Measurements from ENCODE around the gene RAD51B.

The RAD51B gene

DNA sequence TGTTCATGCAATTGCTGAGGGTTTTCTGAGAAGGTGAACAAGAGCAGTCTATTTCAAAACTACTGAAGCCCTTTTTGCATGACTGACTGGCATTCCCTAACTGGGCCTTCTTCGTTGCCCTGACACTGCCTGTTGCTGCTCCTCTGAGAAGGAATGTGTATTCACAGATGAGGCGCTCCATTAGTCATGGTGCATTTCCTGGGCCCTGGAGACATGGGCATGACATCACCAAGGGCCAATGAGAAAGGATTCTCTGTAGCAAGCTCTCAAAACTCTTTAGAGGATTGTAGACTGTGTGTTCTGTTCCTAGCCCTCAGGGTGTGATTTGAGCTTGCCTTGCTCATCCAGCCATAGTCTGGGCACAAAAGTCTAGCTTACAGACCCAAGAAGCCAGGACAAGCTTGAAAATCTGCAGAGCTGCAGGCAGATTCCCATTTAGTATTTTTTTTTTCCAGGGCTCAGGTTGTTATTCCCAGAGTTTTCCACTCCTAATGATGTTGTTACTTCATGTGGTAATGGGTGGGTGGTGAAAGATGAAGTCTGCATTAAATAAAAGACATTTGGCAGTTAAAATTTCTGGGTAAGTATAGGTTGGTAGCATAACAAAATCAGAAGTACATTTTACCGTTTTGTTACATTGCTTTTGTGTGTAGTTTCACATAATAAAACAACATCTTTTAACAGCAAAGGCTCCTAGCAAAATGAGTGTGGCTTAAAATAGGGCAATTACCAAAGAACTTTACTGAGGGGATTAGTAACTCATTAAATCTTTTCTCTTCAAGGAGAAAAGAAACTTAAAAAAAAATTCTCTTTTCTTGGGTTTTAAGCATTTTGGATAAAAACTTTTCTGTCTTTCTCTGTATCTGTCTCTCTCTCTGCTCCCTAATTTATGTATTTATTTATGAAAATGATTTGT, 318.4 kb downstream of the RAD51B start:
- H3K9me3 ChIP-seq (ENCODE audit: control insufficient read depth, low read length) = no peaks in the 10 kb centered on the region
- H3K79me2 ChIP-seq = no peaks in the 10 kb centered on the region
- H3K36me3 ChIP-seq (ENCODE audit: control insufficient read depth, insufficient read depth, low read length) = no peaks in the 10 kb centered on the region
- H3K27ac ChIP-seq = no peak overlapping the region
- H3K4me3 ChIP-seq (ENCODE audit: low read depth, low read length) = no peak overlapping the region
- H3K4me1 ChIP-seq = peaks cover 20% of the 10 kb centered on the region
- H3K27me3 ChIP-seq (ENCODE audit: control insufficient read depth, insufficient read depth, low read length) = no peaks in the 10 kb centered on the region
- H3K4me2 ChIP-seq (ENCODE audit: low read length) = no peak overlapping the region
- H3K9ac ChIP-seq = no peak overlapping the region
- TF ChIP-seq, protein P1, sequence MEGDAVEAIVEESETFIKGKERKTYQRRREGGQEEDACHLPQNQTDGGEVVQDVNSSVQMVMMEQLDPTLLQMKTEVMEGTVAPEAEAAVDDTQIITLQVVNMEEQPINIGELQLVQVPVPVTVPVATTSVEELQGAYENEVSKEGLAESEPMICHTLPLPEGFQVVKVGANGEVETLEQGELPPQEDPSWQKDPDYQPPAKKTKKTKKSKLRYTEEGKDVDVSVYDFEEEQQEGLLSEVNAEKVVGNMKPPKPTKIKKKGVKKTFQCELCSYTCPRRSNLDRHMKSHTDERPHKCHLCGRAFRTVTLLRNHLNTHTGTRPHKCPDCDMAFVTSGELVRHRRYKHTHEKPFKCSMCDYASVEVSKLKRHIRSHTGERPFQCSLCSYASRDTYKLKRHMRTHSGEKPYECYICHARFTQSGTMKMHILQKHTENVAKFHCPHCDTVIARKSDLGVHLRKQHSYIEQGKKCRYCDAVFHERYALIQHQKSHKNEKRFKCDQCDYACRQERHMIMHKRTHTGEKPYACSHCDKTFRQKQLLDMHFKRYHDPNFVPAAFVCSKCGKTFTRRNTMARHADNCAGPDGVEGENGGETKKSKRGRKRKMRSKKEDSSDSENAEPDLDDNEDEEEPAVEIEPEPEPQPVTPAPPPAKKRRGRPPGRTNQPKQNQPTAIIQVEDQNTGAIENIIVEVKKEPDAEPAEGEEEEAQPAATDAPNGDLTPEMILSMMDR (IDR thresholded peaks at IDR 0.05) = no peak
- no peak overlapping the region for H2AFZ ChIP-seq

DNA sequence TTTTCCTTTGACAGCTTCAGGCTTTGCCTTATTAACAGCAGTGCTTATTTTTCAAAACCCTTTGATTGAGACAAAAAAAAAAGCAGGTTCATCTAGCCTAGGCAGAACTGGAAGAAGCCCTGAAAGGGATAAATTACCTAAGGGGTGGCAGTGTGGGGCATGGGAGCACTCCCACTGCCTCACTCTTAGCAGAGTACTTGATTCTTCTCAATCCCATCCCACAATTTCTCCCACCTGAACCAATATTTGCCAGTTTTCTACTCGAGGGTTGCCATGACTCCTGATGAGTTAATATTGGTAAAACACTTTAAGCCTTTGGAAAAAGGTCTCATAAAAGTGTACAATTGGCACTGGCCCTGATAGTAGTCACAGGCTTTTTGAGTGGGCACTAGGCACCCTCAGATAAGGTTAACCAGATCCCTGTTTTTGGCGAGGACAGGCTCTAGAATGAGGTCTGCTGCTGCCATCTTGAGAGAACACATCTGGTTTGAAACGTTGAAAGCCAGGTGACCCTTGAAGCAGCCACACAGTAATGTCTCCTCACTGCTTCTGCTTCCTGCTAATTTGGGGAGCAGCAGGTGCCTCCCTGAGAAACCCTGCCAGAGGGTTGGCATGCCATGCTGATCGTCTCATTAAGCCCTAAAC, 320.0 kb downstream of the RAD51B start:
- H3K9ac ChIP-seq = no peak overlapping the region
- no peaks in the 10 kb centered on the region for H3K9me3 ChIP-seq (ENCODE audit: control insufficient read depth, low read length)
- TF ChIP-seq, protein P1 (IDR thresholded peaks at IDR 0.05) = no peak
- H3K4me3 ChIP-seq (ENCODE audit: low read depth, low read length) = no peak overlapping the region
- peak overlapping the region; percentile 34 for H3K4me2 ChIP-seq (ENCODE audit: low read length)
- no peaks in the 10 kb centered on the region for H3K79me2 ChIP-seq
- H3K27me3 ChIP-seq (ENCODE audit: control insufficient read depth, insufficient read depth, low read length) = no peaks in the 10 kb centered on the region
- H3K4me1 ChIP-seq = peaks cover 23% of the 10 kb centered on the region
- H3K36me3 ChIP-seq (ENCODE audit: control insufficient read depth, insufficient read depth, low read length) = no peaks in the 10 kb centered on the region
- peak overlapping the region; percentile 71 for H2AFZ ChIP-seq
- peak overlapping the region; percentile 89 for H3K27ac ChIP-seq

DNA sequence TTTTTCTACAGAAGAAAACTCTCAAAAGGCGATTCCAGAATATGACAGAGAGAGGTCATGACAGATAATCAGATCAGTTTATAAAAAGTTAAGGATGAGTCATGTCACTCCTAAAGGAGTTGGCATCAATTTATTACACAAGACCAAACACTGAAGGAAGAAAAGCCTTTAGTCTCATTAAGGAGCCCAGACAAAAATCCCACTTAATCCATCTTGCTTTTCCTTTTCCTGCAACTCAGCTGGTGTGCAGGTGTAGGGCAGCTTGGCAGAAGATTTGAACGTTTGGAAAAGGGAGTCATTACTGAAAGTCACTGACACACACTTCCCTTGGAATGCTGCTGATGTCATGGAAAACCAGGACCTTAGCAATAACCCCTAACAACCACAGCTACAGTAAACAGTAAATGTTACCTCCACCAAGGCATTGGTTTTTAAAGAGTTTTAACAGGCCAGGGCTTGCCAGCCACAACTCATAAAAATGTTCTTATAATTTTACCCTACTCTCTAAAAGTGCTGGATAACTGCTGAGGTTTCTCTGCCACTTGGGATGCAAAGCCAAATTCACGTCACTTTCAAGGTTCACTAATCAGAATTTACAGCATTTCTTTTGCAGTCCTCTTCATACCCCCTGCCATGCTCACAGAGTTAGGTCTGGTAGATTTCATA, 320.6 kb downstream of the RAD51B start:
- H3K27ac ChIP-seq = peak overlapping the region; percentile 89
- peak overlapping the region; percentile 34 for H3K4me2 ChIP-seq (ENCODE audit: low read length)
- H3K9me3 ChIP-seq (ENCODE audit: control insufficient read depth, low read length) = no peaks in the 10 kb centered on the region
- H3K4me1 ChIP-seq = peaks cover 23% of the 10 kb centered on the region
- H3K9ac ChIP-seq = no peak overlapping the region
- H3K36me3 ChIP-seq (ENCODE audit: control insufficient read depth, insufficient read depth, low read length) = no peaks in the 10 kb centered on the region
- no peaks in the 10 kb centered on the region for H3K27me3 ChIP-seq (ENCODE audit: control insufficient read depth, insufficient read depth, low read length)
- no peaks in the 10 kb centered on the region for H3K79me2 ChIP-seq
- peak overlapping the region; percentile 71 for H2AFZ ChIP-seq
- TF ChIP-seq, protein P1 (IDR thresholded peaks at IDR 0.05) = no peak
- peak overlapping the region; percentile 1 for H3K4me3 ChIP-seq (ENCODE audit: low read depth, low read length)

GRCh38 chr14:68140806-68141205, 321.2 kb downstream of the RAD51B start:
- peak overlapping the region; percentile 89 for H3K27ac ChIP-seq
- peak overlapping the region; percentile 71 for H2AFZ ChIP-seq
- H3K9ac ChIP-seq = no peak overlapping the region
- H3K4me2 ChIP-seq (ENCODE audit: low read length) = no peak overlapping the region
- no peaks in the 10 kb centered on the region for H3K36me3 ChIP-seq (ENCODE audit: control insufficient read depth, insufficient read depth, low read length)
- H3K27me3 ChIP-seq (ENCODE audit: control insufficient read depth, insufficient read depth, low read length) = no peaks in the 10 kb centered on the region
- H3K4me1 ChIP-seq = peaks cover 23% of the 10 kb centered on the region
- TF ChIP-seq, protein P1 (IDR thresholded peaks at IDR 0.05) = no peak
- no peaks in the 10 kb centered on the region for H3K79me2 ChIP-seq
- no peak overlapping the region for H3K4me3 ChIP-seq (ENCODE audit: low read depth, low read length)
- H3K9me3 ChIP-seq (ENCODE audit: control insufficient read depth, low read length) = no peaks in the 10 kb centered on the region

Measured in parathyroid adenoma (tissue), 2 donors.